ENCODE measurements around the gene CIPC.

DNA sequence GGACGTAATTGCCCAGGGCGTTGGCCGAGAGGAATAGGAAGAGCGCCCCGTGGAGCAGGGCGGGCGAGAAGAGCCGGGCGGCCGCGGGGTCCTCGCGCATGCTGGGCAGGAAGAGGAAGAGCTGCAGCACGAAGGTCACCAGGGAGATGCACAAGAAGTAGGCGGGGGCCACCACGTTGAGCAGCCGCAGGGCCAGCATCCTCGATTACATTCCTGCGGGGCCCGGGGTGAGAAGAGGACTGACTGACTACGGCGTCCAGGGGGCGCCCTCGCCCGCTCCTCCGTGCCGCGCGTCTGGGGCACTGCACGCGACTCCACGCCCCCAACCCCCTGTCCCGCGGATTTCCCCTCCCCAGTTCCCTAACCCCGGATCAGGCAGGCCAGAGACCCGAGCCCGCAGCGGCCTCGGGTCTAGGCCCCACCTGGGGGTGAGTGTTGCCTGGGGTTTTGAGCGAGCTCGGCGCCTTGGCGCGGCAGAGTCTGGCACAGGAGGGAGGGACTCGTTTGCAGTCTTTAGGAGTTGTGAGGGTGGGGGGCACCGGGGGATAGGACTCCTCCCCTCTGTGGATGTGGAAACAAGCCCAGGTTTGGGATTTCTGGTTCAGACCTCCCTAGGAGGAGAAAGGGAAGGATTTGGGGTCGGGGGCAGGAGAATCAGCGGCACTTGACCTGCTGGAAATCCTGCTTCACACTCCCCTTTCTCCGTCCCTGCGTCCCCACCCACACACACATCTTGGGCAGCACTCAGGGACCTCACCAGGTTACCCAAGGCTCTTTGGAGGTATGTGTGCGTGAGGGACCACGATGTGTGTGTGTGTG is 41.7 kb downstream of the CIPC start:
- TF ChIP-seq, protein P1, sequence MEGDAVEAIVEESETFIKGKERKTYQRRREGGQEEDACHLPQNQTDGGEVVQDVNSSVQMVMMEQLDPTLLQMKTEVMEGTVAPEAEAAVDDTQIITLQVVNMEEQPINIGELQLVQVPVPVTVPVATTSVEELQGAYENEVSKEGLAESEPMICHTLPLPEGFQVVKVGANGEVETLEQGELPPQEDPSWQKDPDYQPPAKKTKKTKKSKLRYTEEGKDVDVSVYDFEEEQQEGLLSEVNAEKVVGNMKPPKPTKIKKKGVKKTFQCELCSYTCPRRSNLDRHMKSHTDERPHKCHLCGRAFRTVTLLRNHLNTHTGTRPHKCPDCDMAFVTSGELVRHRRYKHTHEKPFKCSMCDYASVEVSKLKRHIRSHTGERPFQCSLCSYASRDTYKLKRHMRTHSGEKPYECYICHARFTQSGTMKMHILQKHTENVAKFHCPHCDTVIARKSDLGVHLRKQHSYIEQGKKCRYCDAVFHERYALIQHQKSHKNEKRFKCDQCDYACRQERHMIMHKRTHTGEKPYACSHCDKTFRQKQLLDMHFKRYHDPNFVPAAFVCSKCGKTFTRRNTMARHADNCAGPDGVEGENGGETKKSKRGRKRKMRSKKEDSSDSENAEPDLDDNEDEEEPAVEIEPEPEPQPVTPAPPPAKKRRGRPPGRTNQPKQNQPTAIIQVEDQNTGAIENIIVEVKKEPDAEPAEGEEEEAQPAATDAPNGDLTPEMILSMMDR (conservative IDR thresholded peaks at IDR 0.05): peak; percentile 67
- no peak for TF ChIP-seq EZH2 (IDR thresholded peaks at IDR 0.05; ENCODE audit: low read depth)
